GM12873 (cell line): ENCODE data around the gene DIPK1B.

ENCODE experiments used
- CTCF ChIP-seq: IDR thresholded peaks from 2 replicates; pipeline ENCODE4 v1.5.1; 2012; ENCODE audit warnings: low read depth, mild to moderate bottlenecking, moderate library complexity, low read length, control low read depth; ENCODE audit not compliant: insufficient read depth; ENCODE audit errors: missing control alignments

Gene DIPK1B

GRCh38 chr9:136700304-136700703 is 12.1 kb upstream of the DIPK1B start:
- no peak for TF ChIP-seq CTCF

GRCh38 chr9:136700959-136701667 is 11.3 kb upstream of the DIPK1B start:
- TF ChIP-seq CTCF: no peak

GRCh38 chr9:136701668-136702053 is 10.7 kb upstream of the DIPK1B start:
- no peak for TF ChIP-seq CTCF

- TF ChIP-seq CTCF: no peak
Observed at GRCh38 chr9:136703276-136703860, 9.0 kb upstream of the DIPK1B start.

GRCh38 chr9:136705564-136705963 is 6.8 kb upstream of the DIPK1B start:
- no peak for TF ChIP-seq CTCF

- TF ChIP-seq CTCF: no peak
Observed at GRCh38 chr9:136707011-136707410, 5.4 kb upstream of the DIPK1B start.

- TF ChIP-seq CTCF: no peak
Observed at GRCh38 chr9:136707849-136708517, 4.4 kb upstream of the DIPK1B start.
